ENCODE data around the gene TGIF1. TPM values are rescaled to one million over a fixed set of nuclear protein-coding genes. Genes with fewer than 3 reads are reported as not detected.

Gene TGIF1
- total RNA-seq, 1 experiment from 2014 or later, result 242 TPM

GRCh38 chr18:3457261-3457724, 7.3 kb downstream of the TGIF1 start:
- peaks cover 40 to 77% of the 10 kb centered on the region in 2 experiments for H3K4me1 ChIP-seq (ENCODE audit: control insufficient read depth in 1 of 2, insufficient read depth in 2 of 2, low read length in 2 of 2)
- H2AFZ ChIP-seq (ENCODE audit: low read depth, low read length, poor library complexity, severe bottlenecking), result no peak overlapping the region
- intact Hi-C loops (cut with micrococcal nuclease), result no loop called here
- no peaks in the 10 kb centered on the region for H3K9me3 ChIP-seq (ENCODE audit: control insufficient read depth in 1 of 2, insufficient read depth in 1 of 2, low read depth in 1 of 2, low read length in 2 of 2)
- no peak overlapping the region for H3K4me2 ChIP-seq (ENCODE audit: low read length)
- DNase-seq (ENCODE audit: low read depth, low spot score), result no peak
- BruUV-seq (replicated peaks), result no TSS peak
- 0 out of 2 replicates have a peak overlapping the region, but pooled peaks have one; percentile 19 for H3K27ac ChIP-seq (ENCODE audit: low read depth, low read length)
- no peak for ATAC-seq
- peaks cover 24% of the 10 kb centered on the region; the same call in 1 of the 2 replicates for H4K20me1 ChIP-seq (ENCODE audit: insufficient read depth)
- ChIA-PET RAD21 (ENCODE audit: low non-redundant PET in 1 of 2, low total read pairs in 2 of 2, uncharacterized antibody in 2 of 2, unreplicated experiment in 2 of 2) (no interaction called here), CTCF (interaction anchor here (1.3 kb wide), 1 partner anchor 138 kb away, joined by 3 read pairs; no protein-coding TSS in a partner anchor), POLR2A (interaction anchor here (0.7 to 1.1 kb wide), 2 partner anchors 146 to 209 kb away, joined by 3 to 4 read pairs; no protein-coding TSS in a partner anchor)
- H3K27me3 ChIP-seq (ENCODE audit: insufficient read depth, low read length), result no peaks in the 10 kb centered on the region
- H3K36me3 ChIP-seq (ENCODE audit: control insufficient read depth in 1 of 2, insufficient read depth in 2 of 2, low read length in 2 of 2), result peaks cover 35 to 61% of the 10 kb centered on the region in 2 experiments
- no peaks in the 10 kb centered on the region for H3K9me2 ChIP-seq (ENCODE audit: insufficient read depth)
- TF ChIP-seq SP1 (IDR thresholded peaks at IDR 0.05; ENCODE audit: low read depth) (no peak), RAD21 (IDR thresholded peaks at IDR 0.05; ENCODE audit: low read depth) (no peak), POLR2AphosphoS5 (IDR thresholded peaks at IDR 0.05; ENCODE audit: low read depth, low read length) (peak; percentile 40), EZH2 (IDR thresholded peaks at IDR 0.05) (no peak)
- no peak overlapping the region for H3K9ac ChIP-seq (ENCODE audit: low read length)
- H3K79me2 ChIP-seq (ENCODE audit: insufficient read depth, low read length), result peaks cover 81% of the 10 kb centered on the region
- H3K4me3 ChIP-seq (replicated peaks in 1 of 2; ENCODE audit: low read depth in 1 of 2, low read length in 2 of 2), result no peak overlapping the region

GRCh38 chr18:3458378-3458777, 8.4 kb downstream of the TGIF1 start:
- no peak overlapping the region for H3K4me3 ChIP-seq (replicated peaks in 1 of 2; ENCODE audit: low read depth in 1 of 2, low read length in 2 of 2)
- TF ChIP-seq SIN3A (IDR thresholded peaks at IDR 0.05; ENCODE audit: low read depth) (no peak), ATF3 (IDR thresholded peaks at IDR 0.05) (no peak), RAD21 (IDR thresholded peaks at IDR 0.05; ENCODE audit: low read depth) (no peak), CEBPB (IDR thresholded peaks at IDR 0.05; ENCODE audit: low read depth) (no peak), ZFX (IDR thresholded peaks at IDR 0.05) (no peak)
- peaks cover 35 to 53% of the 10 kb centered on the region in 2 experiments for H3K36me3 ChIP-seq (ENCODE audit: control insufficient read depth in 1 of 2, insufficient read depth in 2 of 2, low read length in 2 of 2)
- H3K9ac ChIP-seq (ENCODE audit: low read length), result no peak overlapping the region
- H3K79me2 ChIP-seq (ENCODE audit: insufficient read depth, low read length), result peaks cover 71% of the 10 kb centered on the region
- peaks cover 48 to 76% of the 10 kb centered on the region in 2 experiments for H3K4me1 ChIP-seq (ENCODE audit: control insufficient read depth in 1 of 2, insufficient read depth in 2 of 2, low read length in 2 of 2)
- RAD21 ChIA-PET (ENCODE audit: low non-redundant PET in 1 of 2, low total read pairs in 2 of 2, uncharacterized antibody in 2 of 2, unreplicated experiment in 2 of 2), result no interaction called here
- no peak overlapping the region for H3K27ac ChIP-seq (ENCODE audit: low read depth, low read length)
- POLR2A ChIA-PET, result interaction anchor here (0.8 to 1.3 kb wide), 3 partner anchors 136 to 208 kb away, joined by 3 to 5 read pairs (median 4); no protein-coding TSS in a partner anchor
- no peak for ATAC-seq
- no peaks in the 10 kb centered on the region for H3K9me2 ChIP-seq (ENCODE audit: insufficient read depth)
- CTCF ChIA-PET, result interaction anchor here (0.5 kb wide), 1 partner anchor 7 kb away, joined by 6 read pairs; no protein-coding TSS in a partner anchor
- BruUV-seq (replicated peaks), result no TSS peak
- H3K4me2 ChIP-seq (ENCODE audit: low read length), result no peak overlapping the region
- DNase-seq (ENCODE audit: low read depth, low spot score), result no peak
- H2AFZ ChIP-seq (ENCODE audit: low read depth, low read length, poor library complexity, severe bottlenecking), result no peak overlapping the region
- H3K27me3 ChIP-seq (ENCODE audit: insufficient read depth, low read length), result no peaks in the 10 kb centered on the region
- H3K9me3 ChIP-seq (ENCODE audit: control insufficient read depth in 1 of 2, insufficient read depth in 1 of 2, low read depth in 1 of 2, low read length in 2 of 2), result no peaks in the 10 kb centered on the region
- intact Hi-C loops (cut with micrococcal nuclease), result no loop called here
- H4K20me1 ChIP-seq (ENCODE audit: insufficient read depth), result peaks cover 24% of the 10 kb centered on the region; the same call in 1 of the 2 replicates

Data from HCT116 (cell line).